ENCODE measurements around the gene CYP2E1.
"Not testable (repeated sequence)": the region's sequence is repeated elsewhere in the genome, so short reads cannot be mapped to it uniquely, and the experiment has no call there.

CYP2E1 gene

GRCh38 chr10:133526957-133527588 lies at the start of gene CYP2E1:
Gene CYP2E1, plus strand, starts transcription at chr10:133527363. Its CDS starts 33 bp downstream, at chr10:133527396.
- DNase-seq, result no peak

- no peak for DNase-seq
Observed at GRCh38 chr10:133481086-133481643, 46.0 kb upstream of the CYP2E1 start.

- DNase-seq, result no peak
Observed at GRCh38 chr10:133481657-133482056, 45.5 kb upstream of the CYP2E1 start.

- DNase-seq, result no peak
Observed at GRCh38 chr10:133484818-133485217, 42.3 kb upstream of the CYP2E1 start.

- no peak for DNase-seq
Observed at GRCh38 chr10:133487085-133487484, 40.1 kb upstream of the CYP2E1 start.

- no peak for DNase-seq
Observed at GRCh38 chr10:133488354-133488753, 38.8 kb upstream of the CYP2E1 start.

GRCh38 chr10:133489816-133490588 lies 37.2 kb upstream of the CYP2E1 start:
- DNase-seq, result no peak

GRCh38 chr10:133493562-133493961 lies 33.6 kb upstream of the CYP2E1 start:
- DNase-seq, result not testable (repeated sequence)

- DNase-seq, result not testable (repeated sequence)
Observed at GRCh38 chr10:133497363-133497762, 29.8 kb upstream of the CYP2E1 start.

- DNase-seq, result not testable (repeated sequence)
Observed at GRCh38 chr10:133499176-133499575, 28.0 kb upstream of the CYP2E1 start.

- DNase-seq, result not testable (repeated sequence)
Observed at GRCh38 chr10:133500897-133501296, 26.3 kb upstream of the CYP2E1 start.

GRCh38 chr10:133509700-133510099 lies 17.5 kb upstream of the CYP2E1 start:
- no peak for DNase-seq

- no peak for DNase-seq
Observed at GRCh38 chr10:133511408-133511807, 15.8 kb upstream of the CYP2E1 start.

GRCh38 chr10:133511907-133512528 lies 15.1 kb upstream of the CYP2E1 start:
- DNase-seq, result no peak

GRCh38 chr10:133515471-133515870 lies 11.7 kb upstream of the CYP2E1 start:
- DNase-seq, result no peak

- no peak for DNase-seq
Observed at GRCh38 chr10:133516057-133516456, 11.1 kb upstream of the CYP2E1 start.

- DNase-seq, result not testable (repeated sequence)
Observed at GRCh38 chr10:133518517-133518916, 8.6 kb upstream of the CYP2E1 start.

- peak; percentile 85 for DNase-seq
Observed at GRCh38 chr10:133520193-133520738, 6.9 kb upstream of the CYP2E1 start.

GRCh38 chr10:133523631-133524203 lies 3.4 kb upstream of the CYP2E1 start:
- DNase-seq, result no peak

- no peak for DNase-seq
Observed at GRCh38 chr10:133525444-133525843, 1.7 kb upstream of the CYP2E1 start.

- no peak for DNase-seq
Observed at GRCh38 chr10:133527771-133528271, 658 bp downstream of the CYP2E1 start.

- no peak for DNase-seq
Observed at GRCh38 chr10:133528296-133528844, 1.2 kb downstream of the CYP2E1 start.

Measured in GDM1 (cell line).